Measurements from ENCODE around the gene PCOLCE2. TPM values are rescaled to one million over a fixed set of nuclear protein-coding genes. Genes with fewer than 3 reads are reported as not detected.

Gene PCOLCE2
- total RNA-seq, 1 donor from 2014 or later, result 5.4 TPM

DNA sequence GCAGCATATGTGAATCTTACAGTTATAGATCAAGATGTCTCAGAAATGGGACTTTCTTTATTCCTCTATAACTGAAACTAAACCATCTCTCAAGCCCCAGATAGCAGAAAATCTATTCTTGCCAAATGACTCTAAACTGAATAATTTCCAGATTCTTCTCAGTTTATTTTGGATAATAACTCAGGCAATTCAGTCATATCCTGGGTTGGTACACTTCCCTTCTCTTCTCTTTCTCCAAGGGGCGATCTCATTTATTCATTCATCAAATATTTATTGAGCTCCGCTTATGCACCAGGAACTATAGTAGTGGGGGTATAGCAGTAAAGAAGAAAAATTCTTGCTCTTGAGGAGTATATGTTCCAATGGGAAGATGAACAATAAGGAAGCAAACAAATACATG lies 13.5 kb upstream of the PCOLCE2 start:
- no peaks in the 10 kb centered on the region for H3K36me3 ChIP-seq (ENCODE audit: insufficient read depth, low read length)
- FAIRE-seq (no peak), DNase-seq (ENCODE audit: low read depth) (no peak)
- H3K27ac ChIP-seq (ENCODE audit: low read depth, low read length), result no peak overlapping the region
- no peak overlapping the region for H3K4me3 Mint-ChIP-seq (ENCODE audit: unreplicated experiment)
- H2AFZ ChIP-seq (ENCODE audit: low read depth, low read length), result no peak overlapping the region
- H3K4me1 Mint-ChIP-seq (ENCODE audit: low read depth, unreplicated experiment), result peaks cover 6% of the 10 kb centered on the region
- TF ChIP-seq EZH2 (IDR thresholded peaks at IDR 0.05; ENCODE audit: insufficient read depth, low read length) (no peak), CTCF (IDR thresholded peaks at IDR 0.05; ENCODE audit: insufficient read depth, low read depth, low read length) (no peak)
- H3K9me3 ChIP-seq (ENCODE audit: insufficient read depth, low read depth, low read length), result no peaks in the 10 kb centered on the region
- peaks cover 3% of the 10 kb centered on the region for H3K27me3 Mint-ChIP-seq (ENCODE audit: low read depth, unreplicated experiment)
- no peaks in the 10 kb centered on the region for H4K20me1 ChIP-seq (ENCODE audit: insufficient read depth, low read length)
- peak overlapping the region; percentile 47 for H3K4me2 ChIP-seq (ENCODE audit: low read length)
- no peak overlapping the region for H3K27ac Mint-ChIP-seq (ENCODE audit: unreplicated experiment)
- no peak overlapping the region for H3K4me3 ChIP-seq (ENCODE audit: insufficient read depth, low read depth, low read length)
- H3K9ac ChIP-seq (ENCODE audit: low read length), result no peak overlapping the region
- peaks cover 2% of the 10 kb centered on the region for H3K36me3 Mint-ChIP-seq (ENCODE audit: low read depth, unreplicated experiment)
- H3K79me2 ChIP-seq (ENCODE audit: insufficient read depth, low read length), result no peaks in the 10 kb centered on the region
- H3K9me3 Mint-ChIP-seq (ENCODE audit: unreplicated experiment), result no peaks in the 10 kb centered on the region
- no peaks in the 10 kb centered on the region for H3K27me3 ChIP-seq (ENCODE audit: insufficient read depth, low read length)
- peaks cover 6% of the 10 kb centered on the region for H3K4me1 ChIP-seq (ENCODE audit: insufficient read depth, low read length)

GRCh38 chr3:142898346-142899213 lies 9.7 kb upstream of the PCOLCE2 start:
- Histone ChIP-seq H3K27ac (ENCODE audit: low read depth, low read length) (no peak overlapping the region), H3K36me3 (ENCODE audit: insufficient read depth, low read length) (no peaks in the 10 kb centered on the region), H3K4me2 (ENCODE audit: low read length) (no peak overlapping the region), H3K9me3 (ENCODE audit: insufficient read depth, low read depth, low read length) (no peaks in the 10 kb centered on the region), H4K20me1 (ENCODE audit: insufficient read depth, low read length) (no peaks in the 10 kb centered on the region), H3K9ac (ENCODE audit: low read length) (no peak overlapping the region), H2AFZ (ENCODE audit: low read depth, low read length) (no peak overlapping the region), H3K27me3 (ENCODE audit: insufficient read depth, low read length) (no peaks in the 10 kb centered on the region), H3K79me2 (ENCODE audit: insufficient read depth, low read length) (no peaks in the 10 kb centered on the region), H3K4me3 (ENCODE audit: insufficient read depth, low read depth, low read length) (no peak overlapping the region), H3K4me1 (ENCODE audit: insufficient read depth, low read length) (peaks cover 3% of the 10 kb centered on the region)
- no peaks in the 10 kb centered on the region for H3K9me3 Mint-ChIP-seq (ENCODE audit: unreplicated experiment)
- peaks cover 10% of the 10 kb centered on the region for H3K4me1 Mint-ChIP-seq (ENCODE audit: low read depth, unreplicated experiment)
- no peak for FAIRE-seq
- no peak overlapping the region for H3K4me3 Mint-ChIP-seq (ENCODE audit: unreplicated experiment)
- H3K27ac Mint-ChIP-seq (ENCODE audit: unreplicated experiment), result no peak overlapping the region
- H3K36me3 Mint-ChIP-seq (ENCODE audit: low read depth, unreplicated experiment), result no peaks in the 10 kb centered on the region
- H3K27me3 Mint-ChIP-seq (ENCODE audit: low read depth, unreplicated experiment), result peaks cover 2% of the 10 kb centered on the region
- DNase-seq (ENCODE audit: low read depth), result no peak
- TF ChIP-seq EZH2 (IDR thresholded peaks at IDR 0.05; ENCODE audit: insufficient read depth, low read length), result no peak
- no peak for TF ChIP-seq CTCF (IDR thresholded peaks at IDR 0.05; ENCODE audit: insufficient read depth, low read depth, low read length)

DNA sequence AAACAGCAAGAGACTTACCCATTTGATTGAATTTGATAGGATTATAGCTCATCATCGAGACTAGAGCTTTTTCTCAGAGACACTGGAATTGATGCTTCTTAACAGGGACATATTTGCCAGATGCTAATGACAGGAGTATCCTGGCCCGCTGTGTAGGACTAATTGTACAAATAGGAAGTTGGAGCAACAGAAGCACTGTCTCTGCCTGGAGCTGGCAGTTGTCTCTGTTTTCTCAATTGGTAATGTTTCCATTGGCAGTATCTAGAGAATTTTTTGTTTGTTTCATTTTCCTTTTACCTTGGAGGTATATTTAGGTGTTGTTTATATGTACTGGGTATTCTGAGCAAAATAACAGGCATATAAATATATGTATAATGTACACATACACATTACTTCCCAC lies 8.9 kb upstream of the PCOLCE2 start:
- no peaks in the 10 kb centered on the region for H3K9me3 Mint-ChIP-seq (ENCODE audit: unreplicated experiment)
- Histone ChIP-seq H3K4me3 (ENCODE audit: insufficient read depth, low read depth, low read length) (no peak overlapping the region), H3K4me2 (ENCODE audit: low read length) (no peak overlapping the region), H2AFZ (ENCODE audit: low read depth, low read length) (no peak overlapping the region), H4K20me1 (ENCODE audit: insufficient read depth, low read length) (no peaks in the 10 kb centered on the region), H3K36me3 (ENCODE audit: insufficient read depth, low read length) (no peaks in the 10 kb centered on the region), H3K79me2 (ENCODE audit: insufficient read depth, low read length) (no peaks in the 10 kb centered on the region), H3K9ac (ENCODE audit: low read length) (no peak overlapping the region), H3K27ac (ENCODE audit: low read depth, low read length) (no peak overlapping the region), H3K4me1 (ENCODE audit: insufficient read depth, low read length) (peaks cover 2% of the 10 kb centered on the region), H3K27me3 (ENCODE audit: insufficient read depth, low read length) (no peaks in the 10 kb centered on the region), H3K9me3 (ENCODE audit: insufficient read depth, low read depth, low read length) (no peaks in the 10 kb centered on the region)
- no peak overlapping the region for H3K27ac Mint-ChIP-seq (ENCODE audit: unreplicated experiment)
- H3K27me3 Mint-ChIP-seq (ENCODE audit: low read depth, unreplicated experiment), result peaks cover 2% of the 10 kb centered on the region
- no peak for DNase-seq (ENCODE audit: low read depth)
- no peak overlapping the region for H3K4me3 Mint-ChIP-seq (ENCODE audit: unreplicated experiment)
- TF ChIP-seq EZH2 (IDR thresholded peaks at IDR 0.05; ENCODE audit: insufficient read depth, low read length) (no peak), CTCF (IDR thresholded peaks at IDR 0.05; ENCODE audit: insufficient read depth, low read depth, low read length) (no peak)
- peaks cover 10% of the 10 kb centered on the region for H3K4me1 Mint-ChIP-seq (ENCODE audit: low read depth, unreplicated experiment)
- no peak for FAIRE-seq
- H3K36me3 Mint-ChIP-seq (ENCODE audit: low read depth, unreplicated experiment), result no peaks in the 10 kb centered on the region

Data from astrocyte (in vitro differentiated cells and primary cell).